ENCODE data around the gene ANKS1B. TPM values are rescaled to one million over a fixed set of nuclear protein-coding genes. Genes with fewer than 3 reads are reported as not detected.
"Not testable (repeated sequence)": the region's sequence is repeated elsewhere in the genome, so short reads cannot be mapped to it uniquely, and the experiment has no call there.

ANKS1B gene
- total RNA-seq, 1 experiment from 2014 or later: 0.10 TPM

DNA sequence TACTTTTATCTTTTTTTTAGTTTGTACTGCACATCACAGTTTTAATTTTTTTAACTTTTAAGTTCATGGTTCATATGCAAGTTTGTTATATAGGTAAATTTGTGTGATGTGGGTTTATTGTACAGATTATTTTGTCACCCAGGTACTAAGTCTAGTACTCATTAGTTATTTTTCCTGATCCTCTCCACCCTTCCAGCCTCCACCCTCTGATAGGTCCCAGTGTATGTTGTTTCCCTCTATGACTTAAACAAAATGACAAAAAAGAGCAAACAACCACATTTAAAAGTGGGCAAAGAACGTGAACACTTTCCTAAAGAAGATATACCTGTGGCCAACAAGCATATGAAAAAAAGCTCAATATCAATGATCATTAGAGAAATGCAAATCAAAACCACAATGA is 273.5 kb downstream of the ANKS1B start:
- no peak for DNase-seq (ENCODE audit: extremely low read depth, low read depth)

DNA sequence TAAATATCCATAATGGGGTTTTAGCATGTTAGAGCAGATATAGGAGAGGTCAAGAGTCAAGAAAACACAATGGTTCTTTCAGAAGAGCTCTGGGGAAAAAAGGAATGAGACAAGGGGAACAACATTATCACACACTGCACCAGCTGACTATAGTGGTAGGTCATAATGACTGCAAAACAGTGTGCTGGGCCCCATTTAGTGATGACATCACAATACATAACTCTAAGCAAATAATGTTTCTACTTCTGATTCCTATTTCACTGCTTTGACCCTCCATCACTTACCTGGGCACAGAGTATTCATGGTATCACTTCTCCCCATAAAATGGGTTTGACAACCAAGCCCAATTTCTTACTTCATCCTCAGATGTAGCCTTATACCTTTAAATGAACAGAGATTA is 275.1 kb downstream of the ANKS1B start:
- DNase-seq (ENCODE audit: extremely low read depth, low read depth): no peak

DNA sequence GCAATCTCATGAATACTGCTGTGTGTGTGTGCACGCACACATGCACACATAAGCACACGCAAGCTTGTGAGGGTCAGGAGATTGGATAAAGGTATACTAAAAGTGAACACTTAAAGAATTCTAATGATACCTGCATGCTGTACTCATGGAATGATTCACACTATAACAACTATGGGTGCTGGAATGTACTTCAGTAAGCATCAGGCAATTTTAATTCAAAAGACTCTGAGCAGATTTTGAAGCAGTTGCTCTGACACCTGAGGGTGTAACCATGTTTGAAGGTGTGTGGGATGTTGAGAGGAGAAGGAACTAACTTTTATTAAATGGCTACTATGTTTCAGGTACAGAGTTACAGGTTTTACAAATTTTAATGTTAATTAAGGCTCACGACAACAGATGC is 275.6 kb downstream of the ANKS1B start:
- no peak for DNase-seq (ENCODE audit: extremely low read depth, low read depth)

DNA sequence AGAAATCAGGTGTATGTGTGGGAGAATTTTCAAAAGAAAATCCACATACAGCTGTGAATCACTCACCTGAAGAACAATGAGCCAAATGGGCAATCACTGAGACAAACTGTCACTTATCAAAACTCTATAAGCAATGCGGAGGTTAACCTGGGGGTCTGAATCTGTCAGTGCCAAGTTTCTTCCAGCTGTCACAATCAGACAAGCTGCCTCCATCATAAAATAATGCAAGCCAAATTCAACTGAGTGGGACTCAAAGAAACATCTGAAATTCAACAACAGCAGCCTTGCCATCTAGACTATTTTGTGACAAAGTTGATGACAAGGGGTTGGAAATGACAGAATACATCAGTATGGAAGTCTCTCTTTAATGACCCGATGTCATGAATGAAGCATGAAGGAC is 276.9 kb downstream of the ANKS1B start:
- DNase-seq (ENCODE audit: extremely low read depth, low read depth): no peak

DNA sequence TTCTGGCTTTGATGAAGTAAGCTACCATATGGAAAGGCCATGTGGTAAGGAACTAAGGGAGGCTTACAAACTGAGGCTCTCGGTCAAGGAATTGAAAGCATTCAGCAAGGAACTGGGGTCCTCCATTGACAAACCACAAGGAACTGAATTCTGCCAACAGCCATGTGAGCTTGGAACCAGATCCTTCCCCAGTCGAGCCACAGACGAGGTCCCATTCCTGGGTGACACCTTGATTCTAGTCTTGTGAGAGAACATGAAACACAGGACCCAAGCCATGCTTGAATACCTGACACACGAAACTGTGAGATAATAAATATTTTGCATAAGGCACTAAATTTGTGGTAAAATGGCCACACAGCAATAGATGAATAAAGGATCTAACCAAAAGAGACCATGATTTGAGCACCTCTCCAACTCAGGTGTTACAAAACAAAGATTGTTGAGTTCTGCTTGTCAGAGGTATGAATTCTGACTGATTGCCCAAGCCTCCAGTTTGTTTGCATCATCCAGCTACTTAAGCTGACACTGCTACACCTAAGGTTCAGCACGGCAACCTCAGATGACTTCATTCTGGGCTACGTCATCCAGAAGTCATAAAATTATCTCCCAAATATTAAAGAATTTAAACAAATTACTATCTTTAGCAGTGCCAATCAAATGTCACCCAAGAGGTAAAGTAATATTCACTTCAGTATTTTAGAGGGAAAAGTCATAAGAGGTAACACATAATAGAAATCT is 277.8 kb downstream of the ANKS1B start:
- DNase-seq (ENCODE audit: extremely low read depth, low read depth): no peak

DNA sequence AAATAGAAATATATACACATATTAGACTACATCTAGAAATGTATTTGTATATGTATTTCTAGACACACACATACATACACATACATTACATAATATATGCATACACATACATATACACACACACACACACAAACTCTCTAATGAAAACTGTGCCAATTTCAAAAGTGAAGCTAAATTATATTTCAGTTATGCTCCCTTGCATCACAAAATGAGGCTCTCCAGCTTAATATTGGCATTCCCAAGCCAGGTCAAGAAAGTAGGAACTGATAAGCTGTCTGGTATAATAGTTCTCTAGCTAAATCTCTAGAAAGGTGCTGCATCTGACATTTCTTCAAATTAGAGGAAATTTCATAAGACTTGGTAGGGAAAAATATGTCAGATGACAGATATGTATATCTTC is 280.3 kb downstream of the ANKS1B start:
- DNase-seq (ENCODE audit: extremely low read depth, low read depth): no peak

DNA sequence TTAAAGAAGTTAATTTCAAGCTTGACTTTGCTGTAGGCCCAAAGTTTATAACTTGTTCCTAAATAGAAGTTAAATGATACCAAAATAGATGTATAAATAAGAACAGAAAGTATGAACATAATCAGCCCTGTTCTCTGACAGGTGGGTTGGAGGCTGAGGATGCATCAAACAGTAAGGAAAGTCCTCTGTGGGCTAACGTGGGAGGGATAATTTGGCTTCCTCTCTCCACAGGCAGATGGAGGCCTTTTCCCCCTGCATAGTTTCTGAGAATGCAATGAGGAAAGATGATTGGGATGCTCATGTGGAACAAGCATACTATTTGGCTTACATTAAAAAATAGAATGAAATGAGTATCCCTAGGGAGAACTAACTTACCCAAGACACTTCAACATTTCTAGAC is 280.7 kb downstream of the ANKS1B start:
- no peak for DNase-seq (ENCODE audit: extremely low read depth, low read depth)

DNA sequence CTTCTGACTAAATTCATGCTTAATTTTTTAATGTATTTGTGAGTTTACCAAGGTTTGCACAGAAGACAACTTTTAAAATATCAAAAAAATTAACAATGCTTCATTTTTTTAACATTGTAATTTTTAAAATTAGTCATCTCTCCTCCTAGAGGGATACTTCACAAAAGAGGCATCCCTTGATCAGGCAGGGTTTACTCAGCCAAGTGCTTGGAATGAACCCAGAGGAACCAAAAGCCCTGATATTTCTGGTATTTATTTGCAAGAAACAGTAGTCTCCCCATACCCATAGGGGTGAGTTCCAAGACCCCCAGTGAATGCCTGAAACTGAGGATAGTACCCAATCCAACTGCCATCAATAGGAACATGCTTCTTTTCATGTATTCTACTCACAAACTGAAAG is 284.7 kb downstream of the ANKS1B start:
- DNase-seq (ENCODE audit: extremely low read depth, low read depth): no peak

DNA sequence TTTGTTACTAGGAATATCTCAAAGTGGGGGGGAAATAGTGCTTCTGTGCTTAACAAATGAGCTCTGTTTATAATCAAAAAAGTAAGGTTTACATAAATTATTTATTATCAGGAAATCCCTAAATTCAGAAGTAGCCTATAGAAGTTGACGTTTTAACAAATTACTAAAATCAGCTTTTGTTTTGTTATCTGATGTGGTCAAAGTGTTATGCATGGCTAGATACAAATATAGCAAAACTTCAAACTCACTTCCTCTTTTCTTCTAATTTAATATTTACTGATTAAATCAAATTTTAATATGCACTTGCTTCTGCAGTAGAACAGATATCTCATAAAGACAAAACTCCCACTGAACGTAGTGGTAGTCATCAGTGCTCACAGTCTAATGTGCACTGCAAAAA is 289.7 kb downstream of the ANKS1B start:
- DNase-seq (ENCODE audit: extremely low read depth, low read depth): no peak

DNA sequence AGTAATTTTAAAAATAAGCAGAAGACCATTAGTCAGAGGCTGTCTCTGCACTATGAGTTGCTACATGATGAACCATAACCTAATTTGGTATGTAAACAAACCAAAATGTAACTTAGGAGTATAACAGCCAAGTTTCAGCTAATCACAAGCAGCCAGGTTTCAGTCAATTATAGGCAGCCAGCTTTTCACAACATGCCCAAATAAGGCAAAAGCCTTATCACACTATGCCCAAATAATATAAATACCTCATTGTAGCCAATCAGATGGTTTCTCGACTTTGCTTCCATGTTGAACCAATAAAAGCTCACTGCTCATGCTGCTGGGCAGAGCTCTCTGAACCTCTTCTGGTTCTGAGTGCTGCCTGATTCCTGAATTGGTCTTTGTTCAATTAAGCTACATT is 298.6 kb downstream of the ANKS1B start:
- no peak for DNase-seq (ENCODE audit: extremely low read depth, low read depth)

DNA sequence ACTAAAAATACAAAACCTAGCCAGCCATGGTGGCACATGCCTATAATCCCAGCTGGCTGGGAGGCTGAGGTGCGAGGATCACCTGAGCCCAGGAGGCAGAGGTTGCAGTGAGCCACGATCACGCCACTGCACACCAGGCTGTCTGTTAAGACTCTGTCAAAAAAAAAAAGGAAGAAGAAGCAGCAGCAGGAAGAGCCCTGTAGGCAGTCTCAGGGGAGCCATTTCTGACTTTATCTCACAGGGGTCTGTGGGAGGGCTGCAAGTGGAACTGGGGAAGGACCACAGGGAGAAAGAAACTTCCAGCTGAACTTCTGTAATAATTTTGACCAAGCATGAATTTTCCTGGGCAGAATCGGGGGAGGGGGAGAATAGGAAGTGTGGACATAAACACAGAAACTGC is 304.5 kb downstream of the ANKS1B start:
- no peak for DNase-seq (ENCODE audit: extremely low read depth, low read depth)

DNA sequence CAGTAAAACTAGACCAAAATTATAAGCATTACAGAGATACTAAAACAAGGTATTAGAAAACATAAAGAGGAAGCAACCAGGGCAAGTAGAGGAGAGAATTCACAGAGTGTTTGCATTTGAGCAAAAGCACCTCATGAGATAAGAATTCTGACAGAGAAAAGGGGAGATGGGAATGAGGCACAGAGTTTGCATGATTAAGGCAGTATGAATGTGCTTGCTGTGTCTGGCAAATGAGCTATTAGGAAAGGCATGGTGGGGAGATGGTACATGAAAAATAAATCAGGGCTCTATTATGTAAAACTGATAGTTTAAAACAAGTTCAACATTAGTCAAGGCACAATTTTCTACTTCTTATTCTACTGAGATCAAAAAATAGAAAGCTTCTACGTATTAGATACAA is 314.1 kb downstream of the ANKS1B start:
- DNase-seq (ENCODE audit: extremely low read depth, low read depth): no peak

DNA sequence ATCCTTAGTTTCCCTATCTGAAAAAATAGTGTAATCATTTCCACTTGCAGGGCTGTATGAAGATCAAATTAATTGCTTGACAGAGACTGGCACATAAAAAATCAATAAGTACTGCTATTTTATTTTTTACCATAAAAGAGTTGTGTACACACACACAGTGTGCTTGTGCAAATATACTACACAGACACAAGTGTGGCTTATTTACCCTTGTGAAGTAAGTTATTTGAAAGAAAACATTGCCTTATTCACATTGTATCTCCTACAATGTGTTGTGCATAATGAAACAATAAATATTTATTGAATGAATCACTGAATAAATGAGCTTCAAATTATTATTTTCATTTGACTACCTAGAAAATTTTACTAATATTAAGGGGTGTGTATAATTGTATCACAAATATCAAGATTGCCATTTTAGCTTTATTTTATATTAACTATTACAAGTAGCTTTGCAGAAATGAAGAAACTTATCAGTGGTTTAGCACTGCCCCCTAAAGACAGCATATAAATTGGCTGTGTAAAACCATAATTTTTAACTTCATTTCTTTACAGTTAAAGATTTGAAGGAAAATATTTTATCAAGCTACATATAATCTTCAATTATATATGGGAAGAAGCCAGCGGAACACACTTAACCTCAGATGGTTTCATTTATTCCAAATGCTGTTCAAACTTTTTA is 325.9 kb downstream of the ANKS1B start:
- DNase-seq (ENCODE audit: extremely low read depth, low read depth): no peak

DNA sequence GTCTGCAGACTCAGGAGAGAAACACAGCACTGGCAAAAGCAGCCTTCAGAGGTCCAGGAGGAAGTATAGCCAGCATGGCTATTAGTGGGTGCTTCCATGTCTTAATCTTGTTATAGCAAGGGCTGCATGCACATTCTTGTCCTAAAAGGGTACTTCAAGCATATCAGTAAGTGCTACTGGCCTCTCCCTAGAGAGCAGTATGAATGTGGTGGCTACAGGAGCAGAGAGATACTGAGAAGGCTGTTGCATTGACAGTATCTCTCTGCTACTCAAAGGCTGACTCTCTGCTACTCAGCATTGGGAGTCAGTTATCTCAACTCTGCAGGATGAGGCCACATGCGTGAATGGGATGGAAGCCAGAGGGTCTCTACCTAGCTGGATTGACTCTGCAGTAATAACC is 335.2 kb downstream of the ANKS1B start:
- DNase-seq (ENCODE audit: extremely low read depth, low read depth): no peak

DNA sequence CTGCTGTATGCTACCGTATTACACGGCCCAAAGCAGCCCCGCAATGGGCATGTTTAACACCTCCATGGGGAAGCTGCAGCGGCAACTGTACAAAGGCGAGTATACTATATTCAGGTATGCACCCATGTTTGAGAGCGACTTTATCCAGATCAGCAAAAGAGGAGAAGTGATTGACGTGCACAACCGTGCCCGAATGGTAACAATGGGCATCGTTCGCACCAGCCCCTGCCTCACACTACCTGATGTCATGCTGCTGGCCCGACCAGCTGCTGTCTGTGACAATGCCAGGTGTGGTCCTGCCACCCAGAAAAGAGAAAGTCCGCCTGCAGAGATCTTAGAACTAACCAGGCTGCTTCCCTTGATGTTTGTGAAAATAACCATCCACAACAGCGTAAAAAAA is 336.6 kb downstream of the ANKS1B start:
- DNase-seq (ENCODE audit: extremely low read depth, low read depth): no peak

DNA sequence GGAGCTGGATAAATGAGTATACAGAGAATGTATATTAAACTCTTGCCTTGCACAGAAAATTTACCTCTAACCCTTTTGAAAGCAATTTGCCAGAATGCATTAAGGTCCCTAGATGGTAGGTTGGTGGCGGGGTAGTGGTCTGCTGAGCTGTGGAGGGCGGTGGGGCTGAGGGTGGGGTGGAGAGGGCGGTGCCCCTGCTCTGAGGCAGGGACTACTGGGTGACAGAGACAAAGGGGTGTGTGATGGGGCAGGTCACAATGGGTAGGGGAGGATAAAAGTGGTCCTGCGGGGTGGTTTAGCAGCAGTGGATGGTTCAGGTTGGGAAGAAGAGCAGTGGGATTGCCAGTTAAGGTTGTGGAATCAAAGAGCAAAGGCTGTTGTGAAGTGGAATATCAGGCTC is 337.3 kb downstream of the ANKS1B start, which contains the start of gene GARIN6:
Gene GARIN6, plus strand, starts transcription at position 301 of the 400 bp plus-strand sequence. CDS start 422 bp downstream, outside the sequence.
- no peak for DNase-seq (ENCODE audit: extremely low read depth, low read depth)

DNA sequence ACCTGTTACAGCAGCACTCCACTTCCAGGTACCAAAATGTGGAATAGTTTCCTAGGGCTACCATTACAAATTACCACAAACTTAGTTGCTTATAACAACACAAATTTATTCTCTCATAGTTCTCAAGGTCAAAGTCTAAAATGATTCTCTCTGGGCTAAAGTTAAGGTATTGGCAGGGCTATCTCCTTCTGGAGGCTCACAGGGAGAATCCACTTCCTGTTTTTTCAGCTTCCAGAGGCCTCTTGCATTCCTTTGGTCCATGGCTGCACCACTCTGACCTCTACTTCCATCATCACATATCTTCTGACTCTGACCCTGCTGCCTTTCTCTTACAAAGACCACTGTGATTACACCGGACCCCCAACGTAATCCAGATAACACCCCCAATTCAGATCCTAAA is 340.1 kb downstream of the ANKS1B start:
- DNase-seq (ENCODE audit: extremely low read depth, low read depth): no peak

DNA sequence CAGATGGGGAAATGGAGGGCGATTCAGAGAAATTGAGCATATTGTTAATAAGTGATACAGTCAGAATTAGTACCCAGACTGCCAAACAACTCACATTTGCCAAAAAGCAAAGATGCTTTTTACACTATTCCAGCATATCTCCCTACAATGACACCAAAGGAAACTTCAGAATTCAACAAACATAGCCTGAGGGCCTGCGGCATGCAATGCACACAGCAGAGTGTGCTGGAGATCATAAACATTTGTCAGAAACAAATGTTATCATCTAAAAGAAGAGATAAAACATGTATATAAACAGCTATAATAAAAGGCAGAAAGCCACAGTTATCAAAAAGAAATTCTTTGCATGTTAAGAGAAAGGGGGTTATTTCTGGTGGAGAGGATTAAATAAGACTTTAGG is 357.3 kb downstream of the ANKS1B start:
- DNase-seq (ENCODE audit: extremely low read depth, low read depth): no peak

DNA sequence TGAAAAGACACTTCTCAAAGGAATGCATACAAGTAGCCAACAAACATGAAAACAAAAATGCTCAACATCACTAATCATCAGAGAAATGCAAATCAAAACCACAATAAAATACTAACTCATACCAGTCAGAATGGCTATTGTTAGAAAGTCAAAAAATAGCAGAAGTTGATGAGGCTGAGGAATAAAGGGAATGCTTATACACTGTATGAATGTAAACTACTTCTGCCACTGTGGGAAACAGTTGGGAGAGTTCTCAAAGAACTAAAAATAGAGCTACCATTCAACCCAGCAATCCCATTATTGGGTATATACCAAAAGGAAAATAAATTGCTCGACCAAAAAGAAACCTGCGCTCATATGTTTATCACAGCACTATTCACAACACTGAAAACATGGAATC is 360.1 kb downstream of the ANKS1B start:
- DNase-seq (ENCODE audit: extremely low read depth, low read depth): not testable (repeated sequence)

DNA sequence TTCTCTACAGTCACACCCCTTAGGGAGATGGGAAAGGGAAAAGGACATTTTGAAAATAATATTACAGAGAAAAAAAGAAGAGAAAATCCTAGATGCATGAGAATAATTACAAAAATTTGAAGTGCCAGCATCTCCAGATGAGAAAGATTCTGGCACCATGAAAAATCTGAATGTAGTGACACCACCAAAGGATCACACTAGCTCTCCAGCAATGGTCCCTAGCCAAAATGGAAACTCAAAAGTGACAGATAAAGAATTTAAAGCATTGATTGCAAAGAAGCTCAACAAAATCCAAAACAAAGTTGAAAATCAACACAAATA is 364.6 kb downstream of the ANKS1B start:
- DNase-seq (ENCODE audit: extremely low read depth, low read depth): no peak

DNA sequence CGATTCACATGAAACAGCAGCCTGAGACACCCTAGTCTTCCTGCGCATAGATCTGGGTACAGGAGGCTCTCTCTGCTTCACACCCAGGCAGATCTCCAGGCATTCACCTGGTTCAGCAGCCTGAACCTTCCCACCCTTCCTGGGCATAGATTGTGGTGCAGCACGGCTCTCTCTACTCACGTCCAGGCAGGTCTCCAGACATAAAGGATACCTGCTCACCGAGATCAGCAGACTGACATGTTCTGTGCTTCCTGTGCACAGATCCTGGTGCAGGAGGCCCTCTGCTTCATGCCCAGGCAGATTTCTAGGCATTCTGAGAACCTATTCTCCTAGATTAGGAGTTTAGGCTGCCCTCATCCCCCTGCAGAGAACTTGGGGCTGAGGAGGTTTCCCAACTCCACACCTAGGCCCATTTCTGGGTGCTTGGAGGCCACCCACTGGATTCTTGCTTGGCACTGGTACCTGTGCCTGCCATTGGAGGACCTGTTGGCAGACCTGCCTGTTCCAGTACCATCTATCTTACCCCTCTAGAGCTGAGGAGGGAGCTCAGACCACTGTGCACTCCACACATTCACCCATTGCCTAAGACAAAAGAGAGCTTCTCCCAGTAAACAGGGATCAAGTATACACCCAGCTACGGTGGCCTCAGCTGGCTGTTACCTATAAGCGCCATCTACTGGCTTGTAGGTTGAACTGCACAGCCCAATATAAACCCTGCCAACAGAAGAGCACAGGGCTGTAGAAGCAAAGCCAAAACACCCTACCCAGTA is 365.2 kb downstream of the ANKS1B start:
- DNase-seq (ENCODE audit: extremely low read depth, low read depth): no peak

DNA sequence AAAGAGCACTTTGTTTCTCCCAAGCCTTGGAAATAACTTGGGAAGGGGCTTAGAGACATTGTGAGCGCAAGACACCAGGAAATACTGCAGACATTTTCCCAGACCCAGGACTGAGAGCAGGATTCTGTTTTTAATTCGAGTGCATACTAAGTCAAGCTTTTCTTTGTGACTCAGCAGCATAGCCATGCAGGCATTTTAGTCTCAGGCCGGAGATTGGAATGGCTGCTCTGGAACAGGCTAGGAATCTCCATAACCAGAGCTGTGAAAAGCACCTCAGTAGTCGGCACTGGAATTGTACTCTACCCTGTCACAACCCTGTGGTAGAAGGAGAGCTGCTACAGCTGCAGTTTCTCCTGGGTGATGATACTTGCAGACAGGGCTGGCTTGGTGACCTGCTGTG is 366.1 kb downstream of the ANKS1B start:
- no peak for DNase-seq (ENCODE audit: extremely low read depth, low read depth)
